CD4-positive, alpha-beta T cell (primary cell): ENCODE results near the gene ZNF823. TPM values are rescaled to one million over a fixed set of nuclear protein-coding genes. Genes with fewer than 3 reads are reported as not detected.

Experiments
- ATAC-seq: fragments of 200-7000 bp; cut with Tn5 transposase; one replicate; pipeline ENCODE4 v1.10.0; 2022; ENCODE audit warnings: mild to moderate bottlenecking; ENCODE audit not compliant: poor library complexity
- CTCF ChIA-PET: fragments of 350-600 bp; sonication (Branson Sonifier 250); formaldehyde crosslinking; loops from one replicate; lab custom pipeline; 2021; ENCODE audit warnings: antibody characterized with exemption, inconsistent platforms; lab: Charles Lee
- POLR2A ChIA-PET: fragments of 350-600 bp; sonication (Branson Sonifier 250); formaldehyde crosslinking; loops from one replicate; lab custom pipeline; 2021; ENCODE audit warnings: antibody characterized with exemption, inconsistent platforms; lab: Charles Lee
- DNase-seq, 14 experiments: peaks; one replicate each; pipeline ENCODE4 v3.0.0-alpha.2; 2013 to 2020; ENCODE audit warnings: mixed read lengths in 2 of 14
- H3K27ac ChIP-seq, 2 donors: one replicate each; pipeline versions ENCODE4 v1.5.1 to v1.7.0; 2013; ENCODE audit warnings: low read length in 2 of 2, low read depth in 1 of 2, mild to moderate bottlenecking in 1 of 2
- H3K27me3 ChIP-seq, 2 experiments: 1 replicate in 1 of 2; 2 replicates in 1 of 2; pipeline versions ENCODE4 v1.6.1 to v1.7.0; 2013; ENCODE audit warnings: low read length in 2 of 2, control low read depth in 1 of 2, mild to moderate bottlenecking in 1 of 2, moderate library complexity in 1 of 2; ENCODE audit not compliant: insufficient read depth in 2 of 2, control insufficient read depth in 1 of 2
- H3K36me3 ChIP-seq: one replicate; pipeline ENCODE4 v1.6.1; 2013; ENCODE audit warnings: low read length, control low read depth; ENCODE audit not compliant: insufficient read depth
- H3K4me1 ChIP-seq: one replicate; pipeline ENCODE4 v1.6.1; 2013; ENCODE audit warnings: low read length, control low read depth; ENCODE audit not compliant: insufficient read depth
- H3K4me3 ChIP-seq: one replicate; pipeline ENCODE4 v1.5.1; 2013; ENCODE audit warnings: mild to moderate bottlenecking, low read length, moderate library complexity
- H3K9me3 ChIP-seq, 2 experiments: 1 replicate in 1 of 2; 2 replicates in 1 of 2; pipeline versions ENCODE4 v1.6.1 to v1.7.0; 2013; ENCODE audit warnings: low read length in 2 of 2, mild to moderate bottlenecking in 2 of 2, control low read depth in 1 of 2, moderate library complexity in 1 of 2; ENCODE audit not compliant: control insufficient read depth in 1 of 2, insufficient read depth in 1 of 2
- H3K27ac Mint-ChIP-seq: one replicate; pipeline ENCODE4 v1.8.0; 2020; ENCODE audit warnings: mixed read lengths
- H3K27me3 Mint-ChIP-seq: one replicate; pipeline ENCODE4 v1.8.0; 2021; ENCODE audit warnings: mixed read lengths
- H3K36me3 Mint-ChIP-seq: one replicate; pipeline ENCODE4 v1.8.0; 2021; ENCODE audit warnings: low read depth, mixed read lengths
- H3K4me1 Mint-ChIP-seq: one replicate; pipeline ENCODE4 v1.8.0; 2021; ENCODE audit warnings: low read depth, mixed read lengths
- H3K4me3 Mint-ChIP-seq: one replicate; pipeline ENCODE4 v1.8.0; 2020; ENCODE audit warnings: mild to moderate bottlenecking, mixed read lengths
- H3K9me3 Mint-ChIP-seq: one replicate; pipeline ENCODE4 v1.8.0; 2020; ENCODE audit warnings: mixed read lengths
- CTCF ChIP-seq: fragments of 200-600 bp; IDR thresholded peaks from one replicate; pipeline ENCODE4 v1.8.0; 2022; ENCODE audit warnings: antibody characterized with exemption, mild to moderate bottlenecking
- intact Hi-C, 2 experiments: fragments of 100-400 bp; cut with DNase I in 1 of 2; cut with micrococcal nuclease in 1 of 2; formaldehyde crosslinking; loops; one replicate each; pipeline versions ENCODE4 v1.15.1 to v1.9.0; 2023 to 2025; cut with DNase I, micrococcal nuclease
- total RNA-seq, 174 experiments: library from RNA in 2 of 174; stranded (reverse) in 2 of 174; gene quantifications; one replicate each; pipeline ENCODE4 v1.2.3 and lab custom pipeline; 2021 to 2026

ZNF823 gene
- total RNA-seq, 2 experiments from 2014 or later: 1.7 to 2.2 TPM

DNA sequence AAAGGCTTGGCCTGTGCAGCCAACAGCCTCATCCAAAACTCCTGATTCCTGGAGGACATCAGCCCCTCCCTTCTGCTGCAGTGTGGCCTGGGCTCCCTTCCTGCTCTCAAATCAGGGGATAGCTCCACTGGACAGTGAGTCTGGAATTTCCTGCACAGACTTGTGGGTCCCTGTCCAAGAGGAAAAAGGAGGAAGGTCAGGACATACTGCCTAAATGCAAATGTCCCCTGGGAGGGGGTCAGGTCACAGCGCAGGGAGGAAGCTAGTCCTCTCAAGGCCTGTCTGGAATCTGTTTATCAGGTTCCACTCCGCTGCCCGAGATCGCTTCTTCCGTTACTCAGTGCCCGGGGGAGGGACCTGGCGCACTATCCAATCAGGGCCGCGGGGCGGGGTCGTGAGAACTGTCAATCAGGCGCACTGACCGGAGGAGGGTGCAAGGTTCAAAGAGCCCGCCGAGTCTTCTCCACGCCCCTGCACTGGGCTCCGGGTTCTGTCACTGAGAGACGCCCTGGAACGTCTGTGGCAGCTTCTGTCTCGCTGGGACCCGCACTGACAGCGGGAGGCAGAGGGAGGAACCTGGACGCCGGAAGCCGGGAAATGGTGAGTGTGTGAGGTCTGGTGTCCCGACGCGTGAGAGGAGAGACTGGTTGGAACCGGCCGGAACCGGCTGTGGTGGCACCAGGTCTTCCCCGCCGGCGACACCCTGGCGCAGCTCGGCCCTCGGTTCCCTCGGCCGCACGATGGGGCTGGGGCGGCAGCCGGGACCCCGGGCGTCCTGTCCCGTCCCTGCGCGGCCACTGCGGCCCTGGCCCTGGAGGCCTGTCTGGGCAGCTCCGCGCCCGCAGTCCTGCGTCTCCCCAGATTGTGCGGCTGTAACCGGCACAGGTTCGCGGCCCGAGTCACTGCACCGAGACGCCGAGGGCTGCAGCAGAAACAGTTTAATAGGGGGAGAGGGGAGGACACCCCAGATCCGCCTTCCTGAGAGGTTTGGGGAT lies 28.1 kb upstream of the ZNF823 start, which contains the start of gene ZNF441:
Gene ZNF441, plus strand, starts transcription at position 404 of the 995 bp plus-strand sequence. Its CDS starts 194 bp downstream, at position 598.
- H3K27ac ChIP-seq: peak within 1 kb of the TSS; percentile 63 to 65
- ATAC-seq: peak; percentile 93
- ChIA-PET CTCF (interaction anchor here (0.6 to 1.7 kb wide), 2 partner anchors 27 to 293 kb away, joined by 3 to 5 read pairs; no protein-coding TSS in a partner anchor), POLR2A (interaction anchor here (0.8 to 1.6 kb wide), 6 partner anchors 21 to 158 kb away, joined by 3 to 9 read pairs (median 5); partner anchors contain the start of genes ZNF491, ZNF700 and ZNF823)
- H3K9me3 ChIP-seq: peaks cover 9 to 18% of the 10 kb centered on the region in 2 experiments
- Mint-ChIP-seq H3K9me3 (peaks cover 20% of the 10 kb centered on the region), H3K4me1 (peaks cover 23% of the 10 kb centered on the region), H3K27me3 (peaks cover 15% of the 10 kb centered on the region), H3K27ac (peak within 1 kb of the TSS; percentile 88), H3K36me3 (peaks cover 52% of the 10 kb centered on the region), H3K4me3 (peak within 1 kb of the TSS; percentile 98)
- H3K27me3 ChIP-seq: no peaks in the 10 kb centered on the region
- H3K36me3 ChIP-seq: no peaks in the 10 kb centered on the region
- peak; percentile 80 to 95 (median 90) for DNase-seq
- peaks cover 23% of the 10 kb centered on the region for H3K4me1 ChIP-seq
- TF ChIP-seq CTCF: no peak
- intact Hi-C loops: no loop called here
- H3K4me3 ChIP-seq: peak within 1 kb of the TSS; percentile 70

GRCh38 chr19:11763611-11764010 lies 24.9 kb upstream of the ZNF823 start:
- DNase-seq (no peak), ATAC-seq (no peak)
- ChIA-PET CTCF (no interaction called here), POLR2A (no interaction called here)
- H3K4me3 ChIP-seq: no peak overlapping the region
- H3K27me3 Mint-ChIP-seq: peaks cover 33% of the 10 kb centered on the region
- H3K36me3 Mint-ChIP-seq: peaks cover 24% of the 10 kb centered on the region
- H3K27ac Mint-ChIP-seq: no peak overlapping the region
- H3K9me3 ChIP-seq: no peaks in the 10 kb centered on the region
- H3K9me3 Mint-ChIP-seq: peaks cover 8% of the 10 kb centered on the region
- no peak overlapping the region for H3K27ac ChIP-seq
- no peaks in the 10 kb centered on the region for H3K36me3 ChIP-seq
- no peak overlapping the region for H3K4me3 Mint-ChIP-seq
- no peak for TF ChIP-seq CTCF
- H3K27me3 ChIP-seq: no peaks in the 10 kb centered on the region
- H3K4me1 Mint-ChIP-seq: peaks cover 19% of the 10 kb centered on the region
- intact Hi-C loops: no loop called here
- peaks cover 20% of the 10 kb centered on the region for H3K4me1 ChIP-seq

GRCh38 chr19:11763117-11763516 lies 24.4 kb upstream of the ZNF823 start:
- no peak for DNase-seq
- CTCF ChIA-PET: no interaction called here
- peaks cover 19% of the 10 kb centered on the region for H3K36me3 Mint-ChIP-seq
- no peak overlapping the region for H3K27ac Mint-ChIP-seq
- POLR2A ChIA-PET: no interaction called here
- H3K4me3 Mint-ChIP-seq: no peak overlapping the region
- Histone ChIP-seq H3K4me1 (peaks cover 15% of the 10 kb centered on the region), H3K27me3 (no peaks in the 10 kb centered on the region), H3K36me3 (no peaks in the 10 kb centered on the region), H3K9me3 (no peaks in the 10 kb centered on the region), H3K27ac (no peak overlapping the region), H3K4me3 (no peak overlapping the region)
- H3K9me3 Mint-ChIP-seq: peaks cover 8% of the 10 kb centered on the region
- TF ChIP-seq CTCF: no peak
- intact Hi-C loops: no loop called here
- ATAC-seq: no peak
- H3K4me1 Mint-ChIP-seq: peaks cover 14% of the 10 kb centered on the region
- peaks cover 33% of the 10 kb centered on the region for H3K27me3 Mint-ChIP-seq
